GM23248 (cell line): ENCODE results near the gene CMTR1. TPM values are rescaled to one million over a fixed set of nuclear protein-coding genes. Genes with fewer than 3 reads are reported as not detected.

Experiments used
- DNase-seq: peaks from one replicate; pipeline ENCODE4 v3.0.0-alpha.2; 2015
- H2AFZ ChIP-seq: fragments of 200-600 bp; sonication (generic); 2 replicates; pipeline ENCODE4 v1.6.1; 2016; ENCODE audit warnings: antibody characterized with exemption
- H3F3A ChIP-seq: fragments of 200-600 bp; sonication (generic); 2 replicates; pipeline ENCODE4 v1.6.1; 2016; ENCODE audit warnings: mild to moderate bottlenecking, antibody characterized with exemption, mixed run types; ENCODE audit not compliant: insufficient read depth
- H3K27ac ChIP-seq: fragments of 200-600 bp; sonication (generic); 2 replicates; pipeline ENCODE4 v1.5.1; 2016; ENCODE audit warnings: mild to moderate bottlenecking
- H3K27me3 ChIP-seq: fragments of 200-600 bp; sonication (generic); replicated peaks from 2 replicates; pipeline ENCODE4 v1.6.1; 2016; ENCODE audit warnings: mild to moderate bottlenecking; ENCODE audit not compliant: insufficient read depth
- H3K36me3 ChIP-seq: fragments of 200-600 bp; sonication (generic); 2 replicates; pipeline ENCODE4 v1.6.1; 2016; ENCODE audit warnings: low read depth, mild to moderate bottlenecking
- H3K4me1 ChIP-seq: fragments of 200-600 bp; sonication (generic); 2 replicates; pipeline ENCODE4 v1.6.1; 2016; ENCODE audit warnings: mild to moderate bottlenecking; ENCODE audit not compliant: insufficient read depth
- H3K4me2 ChIP-seq: fragments of 200-600 bp; sonication (generic); one replicate; pipeline ENCODE4 v1.6.1; 2016; ENCODE audit warnings: mild to moderate bottlenecking; ENCODE audit not compliant: unreplicated experiment
- H3K4me3 ChIP-seq: fragments of 200-600 bp; sonication (generic); 2 replicates; pipeline ENCODE4 v1.5.1; 2016; ENCODE audit warnings: mild to moderate bottlenecking
- H3K79me2 ChIP-seq: fragments of 200-600 bp; sonication (generic); 2 replicates; pipeline ENCODE4 v1.6.1; 2016; ENCODE audit warnings: mild to moderate bottlenecking; ENCODE audit not compliant: insufficient read depth
- H3K9ac ChIP-seq: fragments of 200-600 bp; sonication (generic); 2 replicates; pipeline ENCODE4 v1.6.1; 2016; ENCODE audit warnings: mild to moderate bottlenecking
- H3K9me2 ChIP-seq: fragments of 200-600 bp; sonication (generic); 2 replicates; pipeline ENCODE4 v1.6.1; 2016; ENCODE audit warnings: mixed run types, mild to moderate bottlenecking, moderate library complexity; ENCODE audit not compliant: insufficient read depth
- H3K9me3 ChIP-seq: fragments of 200-600 bp; sonication (generic); one replicate; pipeline ENCODE4 v1.6.1; 2017; ENCODE audit warnings: low read depth
- H4K20me1 ChIP-seq: fragments of 200-600 bp; sonication (generic); 2 replicates; pipeline ENCODE4 v1.6.0; 2016; ENCODE audit not compliant: insufficient read depth
- EZH2 ChIP-seq: fragments of 200-600 bp; sonication (generic); IDR thresholded peaks from 2 replicates; pipeline ENCODE4 v1.6.1; 2018; ENCODE audit warnings: antibody characterized with exemption, mild to moderate bottlenecking; ENCODE audit not compliant: insufficient read depth, poor library complexity, severe bottlenecking
- EZH2phosphoT487 ChIP-seq: fragments of 200-600 bp; sonication (generic); IDR thresholded peaks from 2 replicates; pipeline ENCODE4 v1.6.1; 2018; ENCODE audit warnings: antibody characterized with exemption, moderate library complexity, mild to moderate bottlenecking, low read depth; ENCODE audit not compliant: insufficient read depth
- WGBS, 2 experiments: methylation state at CpG; one replicate each; pipeline ENCODE4 v1.1.6; 2015 to 2017; ENCODE audit warnings: low lambda C conversion rate in 2 of 2, low coverage in 1 of 2; ENCODE audit errors: missing lambda C conversion rate in 2 of 2; 5-methylcytosine and 5-hydroxymethylcytosine counted together
- in situ Hi-C: fragments of 300-500 bp; cut with MboI; formaldehyde crosslinking; loops from 2 replicates; pipeline ENCODE4 v1.15.0; 2020
- polyA plus RNA-seq: library from polyadenylated mRNA; unstranded; fragments of >200 nt; fragmentation: Nextera tagmentation; extraction: Ambion mirVana; gene quantifications from 2 replicates; pipeline ENCODE4 v1.2.1, GENCODE V29; 2016
- total RNA-seq: library from RNA; depleted of rRNA; stranded (reverse); fragments of >200 nt; shearing (Covaris generic); gene quantifications from 2 replicates; pipeline ENCODE4 v1.2.3, GENCODE V29; 2014

The CMTR1 gene
- total and polyA plus RNA-seq, 2 experiments from 2014 or later, result 16.1 to 46.3 TPM

GRCh38 chr6:37523412-37523811 lies 90.4 kb downstream of the CMTR1 start:
- in situ Hi-C loops, result no loop called here
- Histone ChIP-seq H3K9ac (no peak overlapping the region), H3K9me3 (no peaks in the 10 kb centered on the region), H3K79me2 (no peaks in the 10 kb centered on the region), H2AFZ (no peak overlapping the region), H3K4me1 (no peaks in the 10 kb centered on the region), H3K36me3 (no peaks in the 10 kb centered on the region), H3K9me2 (no peaks in the 10 kb centered on the region), H4K20me1 (no peaks in the 10 kb centered on the region), H3K4me3 (no peak overlapping the region), H3K4me2 (no peak overlapping the region), H3K27ac (no peak overlapping the region), H3K27me3 (peaks cover 10% of the 10 kb centered on the region), H3F3A (0 out of 2 replicates have a peak, but pooled peaks cover 3% of the 10 kb centered on the region)
- no peak for DNase-seq
- 51 to 53% methylated on average over 6 to 7 of the region's 7 CpGs for WGBS, 2 experiments
- no peak for TF ChIP-seq EZH2

- peak; percentile 49 for DNase-seq
- Histone ChIP-seq H3K4me2 (no peak overlapping the region), H3K4me3 (no peak overlapping the region), H3K36me3 (no peaks in the 10 kb centered on the region), H4K20me1 (no peaks in the 10 kb centered on the region), H3K4me1 (no peaks in the 10 kb centered on the region), H3K27ac (no peak overlapping the region), H3K9me2 (no peaks in the 10 kb centered on the region), H3K79me2 (no peaks in the 10 kb centered on the region), H2AFZ (no peak overlapping the region), H3K9ac (no peak overlapping the region), H3K27me3 (peaks cover 10% of the 10 kb centered on the region), H3F3A (0 out of 2 replicates have a peak, but pooled peaks cover 3% of the 10 kb centered on the region), H3K9me3 (no peaks in the 10 kb centered on the region)
- no peak for TF ChIP-seq EZH2phosphoT487
- no peak for TF ChIP-seq EZH2
- in situ Hi-C loops, result no loop called here
- 57 to 62% methylated on average over 17 to 19 of the region's 19 CpGs for WGBS, 2 experiments
Observed at GRCh38 chr6:37524025-37524969, 91.3 kb downstream of the CMTR1 start.

- WGBS, 2 experiments, result 56 to 61% methylated on average over 4 of the region's 4 CpGs
- no peaks in the 10 kb centered on the region for H3K9me3 ChIP-seq
- no peaks in the 10 kb centered on the region for H3K9me2 ChIP-seq
- in situ Hi-C loops, result no loop called here
- no peak overlapping the region for H3K4me3 ChIP-seq
- no peaks in the 10 kb centered on the region for H3K36me3 ChIP-seq
- no peak overlapping the region for H3K9ac ChIP-seq
- no peak overlapping the region for H2AFZ ChIP-seq
- no peaks in the 10 kb centered on the region for H3K79me2 ChIP-seq
- peaks cover 10% of the 10 kb centered on the region for H3K27me3 ChIP-seq
- H4K20me1 ChIP-seq, result no peaks in the 10 kb centered on the region
- no peaks in the 10 kb centered on the region for H3K4me1 ChIP-seq
- DNase-seq, result no peak
- 0 out of 2 replicates have a peak, but pooled peaks cover 3% of the 10 kb centered on the region for H3F3A ChIP-seq
- no peak overlapping the region for H3K4me2 ChIP-seq
- H3K27ac ChIP-seq, result no peak overlapping the region
- TF ChIP-seq EZH2phosphoT487, result no peak
- no peak for TF ChIP-seq EZH2
Observed at GRCh38 chr6:37524970-37525318, 91.9 kb downstream of the CMTR1 start.

- in situ Hi-C loops, result no loop called here
Observed at GRCh38 chr6:37525460-37526357, 92.7 kb downstream of the CMTR1 start.

More at GRCh38 chr6:37525460-37526357, 92.7 kb downstream of the CMTR1 start:
- Histone ChIP-seq H3K9me3 (no peaks in the 10 kb centered on the region), H2AFZ (no peak overlapping the region), H3K4me2 (no peak overlapping the region), H3K36me3 (no peaks in the 10 kb centered on the region), H3F3A (0 out of 2 replicates have a peak, but pooled peaks cover 3% of the 10 kb centered on the region), H3K9me2 (no peaks in the 10 kb centered on the region), H3K9ac (no peak overlapping the region), H3K4me3 (no peak overlapping the region), H3K27me3 (peaks cover 12% of the 10 kb centered on the region), H3K27ac (no peak overlapping the region), H3K4me1 (no peaks in the 10 kb centered on the region), H4K20me1 (no peaks in the 10 kb centered on the region), H3K79me2 (no peaks in the 10 kb centered on the region)
- 47 to 50% methylated on average over 10 to 12 of the region's 12 CpGs for WGBS, 2 experiments
- TF ChIP-seq EZH2 (no peak), EZH2phosphoT487 (no peak)
- peak; percentile 44 for DNase-seq
